Lung (tissue), 12 donors: ENCODE measurements around the gene TP53I3. TPM values are rescaled to one million over a fixed set of nuclear protein-coding genes. Genes with fewer than 3 reads are reported as not detected.
"Not testable (repeated sequence)": the region's sequence is repeated elsewhere in the genome, so short reads cannot be mapped to it uniquely, and the experiment has no call there.

Experiments
- ATAC-seq: fragments of 200-7000 bp; cut with Tn5 transposase; one replicate; pipeline ENCODE4 v1.9.1; 2020; ENCODE audit warnings: moderate number of reproducible peaks; ENCODE audit not compliant: insufficient read depth, low FRiP score
- DNase-seq, 3 donors: peaks; one replicate each; pipeline ENCODE4 v3.0.0-alpha.2; 2013 to 2017
- H3K27ac ChIP-seq, 2 donors: one replicate each; pipeline ENCODE4 v1.5.1; 2013; ENCODE audit warnings: mild to moderate bottlenecking in 2 of 2, moderate library complexity in 2 of 2, control low read depth in 1 of 2, inconsistent platforms in 1 of 2, low read depth in 1 of 2, low read length in 1 of 2
- H3K27me3 ChIP-seq, 3 donors: one replicate each; pipeline ENCODE4 v1.5.1; 2013; ENCODE audit warnings: low read length in 2 of 3; ENCODE audit not compliant: control insufficient read depth in 3 of 3, insufficient read depth in 3 of 3
- H3K36me3 ChIP-seq, 4 donors: one replicate each; pipeline ENCODE4 v1.5.1; 2013; ENCODE audit warnings: low read length in 4 of 4, mild to moderate bottlenecking in 1 of 4, moderate library complexity in 1 of 4; ENCODE audit not compliant: control insufficient read depth in 4 of 4, insufficient read depth in 4 of 4
- H3K4me1 ChIP-seq, 5 donors: one replicate each; pipeline ENCODE4 v1.5.1; 2013; ENCODE audit warnings: low read length in 5 of 5, mild to moderate bottlenecking in 2 of 5, moderate library complexity in 1 of 5; ENCODE audit not compliant: control insufficient read depth in 5 of 5, insufficient read depth in 5 of 5
- H3K4me3 ChIP-seq: one replicate; pipeline ENCODE4 v1.5.1; 2013; ENCODE audit warnings: mild to moderate bottlenecking, control low read depth, moderate library complexity
- H3K9ac ChIP-seq, 2 donors: one replicate each; pipeline ENCODE4 v1.5.1; 2013; ENCODE audit warnings: low read length in 2 of 2, control low read depth in 1 of 2; ENCODE audit not compliant: insufficient read depth in 1 of 2
- H3K9me3 ChIP-seq, 4 donors: one replicate each; pipeline ENCODE4 v1.5.1; 2013; ENCODE audit warnings: low read length in 3 of 4, mild to moderate bottlenecking in 1 of 4, moderate library complexity in 1 of 4; ENCODE audit not compliant: control insufficient read depth in 4 of 4, insufficient read depth in 3 of 4
- WGBS, 2 donors: extraction: QIAGEN DNeasy Blood & Tissue Kit; methylation state at CpG; one replicate each; pipeline ENCODE4 v1.1.7; 2013; 5-methylcytosine and 5-hydroxymethylcytosine counted together
- polyA plus RNA-seq, 2 donors: library from polyadenylated mRNA; stranded (reverse); fragments of 200-250 nt; gene quantifications; one replicate each; pipeline ENCODE4 v1.2.1, GENCODE V29; 2013
- total RNA-seq, 2 donors: library from RNA; depleted of rRNA in 1 of 2; stranded (reverse); fragments of >200 nt in 1 of 2; gene quantifications; one replicate each; pipeline ENCODE4 v1.2.1, GENCODE V29; 2014 to 2021
- TF ChIP-seq, protein P1 (sequence below): IDR thresholded peaks from 2 replicates; pipeline ENCODE4 v1.5.1; 2012; ENCODE audit warnings: mild to moderate bottlenecking; ENCODE audit errors: control extremely low read depth, extremely low read depth
- donor health status: control.
- donor health status: control.
- donor health status: Bipolar disorder and iron deficiency.
- donor health status: healthy.
- donor health status: DM: yes; HTN: yes; CAD: no.

TP53I3 gene
- total and polyA plus RNA-seq, 4 donors, result 35.7 to 63.8 (median 52.9) TPM

DNA sequence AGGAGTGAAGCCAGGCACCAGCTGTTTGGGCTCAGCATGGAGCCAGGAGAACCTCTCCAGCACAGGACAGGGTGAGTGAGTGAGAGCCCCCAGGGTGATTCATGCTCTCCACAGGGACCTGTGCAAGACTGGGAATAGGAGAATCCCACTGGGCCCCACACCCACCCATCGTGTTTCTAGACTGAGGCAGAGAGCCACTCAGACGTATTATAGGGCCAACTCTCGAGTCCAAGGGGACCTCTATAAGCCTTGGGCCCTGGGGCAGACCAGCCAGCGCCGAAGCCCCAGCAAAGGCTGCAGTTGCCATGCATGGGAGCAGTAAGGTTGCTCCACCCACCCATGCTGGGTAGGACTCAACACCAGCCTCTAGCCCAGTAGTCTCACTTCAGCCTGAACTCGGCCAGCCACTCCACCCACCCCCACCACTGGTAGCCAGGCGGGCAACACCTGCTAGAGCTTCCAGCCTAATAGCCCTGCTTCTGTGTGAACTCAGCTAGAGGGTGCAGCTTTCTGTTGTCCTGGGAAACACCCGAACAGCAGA is 19.5 kb upstream of the TP53I3 start:
- DNase-seq, result no peak
- ATAC-seq, result no peak
- Histone ChIP-seq H3K27me3 (no peaks in the 10 kb centered on the region), H3K4me3 (no peak overlapping the region), H3K4me1 (no peaks in the 10 kb centered on the region), H3K9ac (no peak overlapping the region), H3K36me3 (peaks cover 0 to 10% (median 0%) of the 10 kb centered on the region in 4 donors), H3K27ac (no peak overlapping the region), H3K9me3 (peaks cover 0 to 3% (median 0%) of the 10 kb centered on the region in 4 donors)
- TF ChIP-seq, protein P1, sequence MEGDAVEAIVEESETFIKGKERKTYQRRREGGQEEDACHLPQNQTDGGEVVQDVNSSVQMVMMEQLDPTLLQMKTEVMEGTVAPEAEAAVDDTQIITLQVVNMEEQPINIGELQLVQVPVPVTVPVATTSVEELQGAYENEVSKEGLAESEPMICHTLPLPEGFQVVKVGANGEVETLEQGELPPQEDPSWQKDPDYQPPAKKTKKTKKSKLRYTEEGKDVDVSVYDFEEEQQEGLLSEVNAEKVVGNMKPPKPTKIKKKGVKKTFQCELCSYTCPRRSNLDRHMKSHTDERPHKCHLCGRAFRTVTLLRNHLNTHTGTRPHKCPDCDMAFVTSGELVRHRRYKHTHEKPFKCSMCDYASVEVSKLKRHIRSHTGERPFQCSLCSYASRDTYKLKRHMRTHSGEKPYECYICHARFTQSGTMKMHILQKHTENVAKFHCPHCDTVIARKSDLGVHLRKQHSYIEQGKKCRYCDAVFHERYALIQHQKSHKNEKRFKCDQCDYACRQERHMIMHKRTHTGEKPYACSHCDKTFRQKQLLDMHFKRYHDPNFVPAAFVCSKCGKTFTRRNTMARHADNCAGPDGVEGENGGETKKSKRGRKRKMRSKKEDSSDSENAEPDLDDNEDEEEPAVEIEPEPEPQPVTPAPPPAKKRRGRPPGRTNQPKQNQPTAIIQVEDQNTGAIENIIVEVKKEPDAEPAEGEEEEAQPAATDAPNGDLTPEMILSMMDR, result no peak
- WGBS, 2 donors, result 96 to 97% methylated on average over 8 of the region's 8 CpGs

GRCh38 chr2:24102677-24103076 is 18.0 kb upstream of the TP53I3 start:
- Histone ChIP-seq H3K27me3 (no peaks in the 10 kb centered on the region), H3K27ac (no peak overlapping the region), H3K4me1 (no peaks in the 10 kb centered on the region), H3K9ac (no peak overlapping the region), H3K4me3 (no peak overlapping the region), H3K36me3 (peaks cover 0 to 10% (median 0%) of the 10 kb centered on the region in 4 donors), H3K9me3 (no peaks in the 10 kb centered on the region)
- 95 to 97% methylated on average over 1 of the region's 1 CpG for WGBS, 2 donors
- DNase-seq (no peak), ATAC-seq (no peak)
- TF ChIP-seq, protein P1, result no peak

- ATAC-seq (no peak), DNase-seq (no peak)
- TF ChIP-seq, protein P1, result no peak
- Histone ChIP-seq H3K4me3 (no peak overlapping the region), H3K9ac (no peak overlapping the region), H3K27ac (no peak overlapping the region), H3K27me3 (no peaks in the 10 kb centered on the region), H3K9me3 (no peaks in the 10 kb centered on the region), H3K36me3 (peaks cover 0 to 10% (median 0%) of the 10 kb centered on the region in 4 donors), H3K4me1 (no peaks in the 10 kb centered on the region)
- 68% methylated on average over 2 of the region's 2 CpGs for WGBS, 2 donors
Observed at GRCh38 chr2:24101992-24102391, 17.4 kb upstream of the TP53I3 start.

- not testable (repeated sequence) for DNase-seq, H3K4me1 ChIP-seq, H3K4me3 ChIP-seq, H3K9me3 ChIP-seq, H3K27ac ChIP-seq, ATAC-seq, H3K27me3 ChIP-seq, H3K9ac ChIP-seq
- peaks cover 0 to 10% (median 1%) of the 10 kb centered on the region in 4 donors for H3K36me3 ChIP-seq
- WGBS, 2 donors, result 91 to 92% methylated on average over 2 of the region's 2 CpGs
Observed at GRCh38 chr2:24100732-24101131, 16.1 kb upstream of the TP53I3 start.

DNA sequence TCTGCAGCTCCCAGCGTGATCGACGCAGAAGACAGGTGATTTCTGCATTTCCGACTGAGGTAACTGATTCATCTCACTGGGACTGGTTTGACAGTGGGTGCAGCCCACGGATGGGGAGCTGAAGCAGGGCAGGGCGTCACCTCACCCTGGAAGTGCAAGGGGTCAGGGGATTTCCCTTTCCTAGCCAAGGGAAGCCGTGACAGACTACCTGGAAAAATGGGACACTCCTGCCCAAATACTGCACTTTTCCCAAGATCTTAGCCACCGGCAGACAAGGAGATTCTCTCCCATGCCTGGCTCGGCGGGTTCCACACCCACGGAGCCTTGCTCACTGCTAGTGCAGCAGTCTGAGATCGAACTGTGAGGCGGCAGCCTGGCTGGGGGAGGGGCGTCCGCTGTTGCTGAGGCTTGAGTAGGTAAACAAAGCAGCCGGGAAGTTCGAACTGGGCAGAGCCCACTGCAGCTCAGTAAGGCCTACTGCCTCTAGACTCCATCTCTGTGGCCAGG is 10.6 kb upstream of the TP53I3 start:
- DNase-seq, H3K27ac ChIP-seq, H3K9ac ChIP-seq, H3K36me3 ChIP-seq, H3K4me1 ChIP-seq, H3K4me3 ChIP-seq, H3K9me3 ChIP-seq, ATAC-seq, H3K27me3 ChIP-seq: not testable (repeated sequence)
- WGBS, 2 donors, result 77 to 81% methylated on average over 17 of the region's 17 CpGs

GRCh38 chr2:24093270-24093669 is 8.6 kb upstream of the TP53I3 start:
- not testable (repeated sequence) for ATAC-seq, H3K4me3 ChIP-seq, H3K36me3 ChIP-seq, H3K27ac ChIP-seq, H3K9ac ChIP-seq, H3K9me3 ChIP-seq, H3K27me3 ChIP-seq, DNase-seq, H3K4me1 ChIP-seq
- 96 to 98% methylated on average over 5 of the region's 5 CpGs for WGBS, 2 donors
